Measurements from ENCODE around the gene PA2G4. TPM values are rescaled to one million over a fixed set of nuclear protein-coding genes. Genes with fewer than 3 reads are reported as not detected.
A peak's percentile ranks its signal among the peaks of the same experiment; 100 is the strongest.

PA2G4 gene
- polyA plus RNA-seq, 2 of the 4 experiments (the other 2 are of a cell fraction), result 415 to 717 TPM

DNA sequence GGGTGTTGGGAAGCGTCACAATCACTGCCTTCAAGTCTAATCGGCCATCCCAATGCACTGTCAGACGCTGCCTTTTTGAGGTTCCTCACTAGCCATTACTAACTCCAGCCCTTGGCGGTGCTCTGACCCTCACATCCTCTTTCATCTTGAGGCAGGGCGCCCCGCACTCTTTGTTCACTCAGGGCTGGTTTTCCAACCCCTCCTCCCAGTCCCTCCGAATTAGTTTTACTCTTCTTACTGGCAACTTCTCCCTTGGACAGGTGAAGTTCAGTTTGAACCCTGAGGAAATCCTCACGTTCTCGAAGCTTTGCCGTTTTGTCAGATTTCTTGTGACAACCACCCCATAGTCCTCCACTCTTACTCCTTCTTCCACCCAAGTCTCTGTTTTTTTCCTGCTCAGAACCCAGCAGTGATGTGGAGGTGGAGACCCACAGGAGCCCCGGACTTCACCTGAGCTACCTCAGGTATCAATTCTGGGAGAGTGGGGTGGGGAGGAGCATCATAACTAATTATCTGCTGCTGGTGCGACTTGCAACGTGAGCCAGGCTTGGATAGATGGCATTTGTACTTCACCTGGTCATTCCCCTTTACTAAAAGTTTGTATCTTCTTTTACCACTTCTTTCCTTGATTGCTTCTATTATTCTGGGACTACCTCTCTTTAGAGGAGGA lies 14.5 kb downstream of the PA2G4 start:
- TF ChIP-seq EP300 (IDR thresholded peaks at IDR 0.05), result no peak
- no peak for TF ChIP-seq CHD2 (IDR thresholded peaks at IDR 0.05; ENCODE audit: low read length, partially characterized antibody)
- TF ChIP-seq GATA3 (IDR thresholded peaks at IDR 0.05; ENCODE audit: borderline replicate concordance), result no peak
- TF ChIP-seq MAZ (IDR thresholded peaks at IDR 0.05; ENCODE audit: borderline replicate concordance, low read depth, low read length), result no peak
- no peak for TF ChIP-seq ZFP36 (IDR thresholded peaks at IDR 0.05; ENCODE audit: borderline replicate concordance, partially characterized antibody)
- TF ChIP-seq ZNF302 (CRISPR knock-in tag; IDR thresholded peaks at IDR 0.05), result no peak
- TF ChIP-seq CEBPB (IDR thresholded peaks at IDR 0.05), result no peak
- TF ChIP-seq CHD4 (IDR thresholded peaks at IDR 0.05; ENCODE audit: borderline replicate concordance), result no peak
- no peak for TF ChIP-seq JUN (IDR thresholded peaks at IDR 0.05)
- TF ChIP-seq KDM1A (IDR thresholded peaks at IDR 0.05; ENCODE audit: low read depth), result no peak
- TF ChIP-seq, protein P1, sequence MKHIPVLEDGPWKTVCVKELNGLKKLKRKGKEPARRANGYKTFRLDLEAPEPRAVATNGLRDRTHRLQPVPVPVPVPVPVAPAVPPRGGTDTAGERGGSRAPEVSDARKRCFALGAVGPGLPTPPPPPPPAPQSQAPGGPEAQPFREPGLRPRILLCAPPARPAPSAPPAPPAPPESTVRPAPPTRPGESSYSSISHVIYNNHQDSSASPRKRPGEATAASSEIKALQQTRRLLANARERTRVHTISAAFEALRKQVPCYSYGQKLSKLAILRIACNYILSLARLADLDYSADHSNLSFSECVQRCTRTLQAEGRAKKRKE (CRISPR knock-in tag; IDR thresholded peaks at IDR 0.05; ENCODE audit: low read depth), result no peak
- no peak for TF ChIP-seq HDAC2 (IDR thresholded peaks at IDR 0.05)
- TF ChIP-seq BHLHE40 (IDR thresholded peaks at IDR 0.05; ENCODE audit: low read depth, low read length), result no peak
- no peak for TF ChIP-seq TP53 (CRISPR knock-in tag; IDR thresholded peaks at IDR 0.05)
- TF ChIP-seq, protein P2, sequence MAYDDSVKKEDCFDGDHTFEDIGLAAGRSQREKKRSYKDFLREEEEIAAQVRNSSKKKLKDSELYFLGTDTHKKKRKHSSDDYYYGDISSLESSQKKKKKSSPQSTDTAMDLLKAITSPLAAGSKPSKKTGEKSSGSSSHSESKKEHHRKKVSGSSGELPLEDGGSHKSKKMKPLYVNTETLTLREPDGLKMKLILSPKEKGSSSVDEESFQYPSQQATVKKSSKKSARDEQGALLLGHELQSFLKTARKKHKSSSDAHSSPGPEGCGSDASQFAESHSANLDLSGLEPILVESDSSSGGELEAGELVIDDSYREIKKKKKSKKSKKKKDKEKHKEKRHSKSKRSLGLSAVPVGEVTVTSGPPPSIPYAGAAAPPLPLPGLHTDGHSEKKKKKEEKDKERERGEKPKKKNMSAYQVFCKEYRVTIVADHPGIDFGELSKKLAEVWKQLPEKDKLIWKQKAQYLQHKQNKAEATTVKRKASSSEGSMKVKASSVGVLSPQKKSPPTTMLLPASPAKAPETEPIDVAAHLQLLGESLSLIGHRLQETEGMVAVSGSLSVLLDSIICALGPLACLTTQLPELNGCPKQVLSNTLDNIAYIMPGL (CRISPR knock-in tag; IDR thresholded peaks at IDR 0.05; ENCODE audit: borderline replicate concordance), result no peak
- TF ChIP-seq FOSB (CRISPR knock-in tag; IDR thresholded peaks at IDR 0.05), result no peak
- TF ChIP-seq, protein P3, sequence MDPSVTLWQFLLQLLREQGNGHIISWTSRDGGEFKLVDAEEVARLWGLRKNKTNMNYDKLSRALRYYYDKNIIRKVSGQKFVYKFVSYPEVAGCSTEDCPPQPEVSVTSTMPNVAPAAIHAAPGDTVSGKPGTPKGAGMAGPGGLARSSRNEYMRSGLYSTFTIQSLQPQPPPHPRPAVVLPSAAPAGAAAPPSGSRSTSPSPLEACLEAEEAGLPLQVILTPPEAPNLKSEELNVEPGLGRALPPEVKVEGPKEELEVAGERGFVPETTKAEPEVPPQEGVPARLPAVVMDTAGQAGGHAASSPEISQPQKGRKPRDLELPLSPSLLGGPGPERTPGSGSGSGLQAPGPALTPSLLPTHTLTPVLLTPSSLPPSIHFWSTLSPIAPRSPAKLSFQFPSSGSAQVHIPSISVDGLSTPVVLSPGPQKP (IDR thresholded peaks at IDR 0.05; ENCODE audit: low read depth, low read length), result no peak
- H3K4me3 ChIP-seq, result peak overlapping the region; percentile 71
- POLR2A ChIA-PET, result interaction anchor here (0.5 to 5.5 kb wide), 15 partner anchors 7 to 367 kb away, joined by 3 to 77 read pairs (median 7); partner anchors contain the start of genes DNAJC14, ERBB3, ESYT1 and MYL6
- FAIRE-seq (no peak), DNase-seq (ENCODE audit: low read depth in 1 of 2, low spot score in 1 of 2) (no peak), ATAC-seq (peak; percentile 38 to 45; a peak in 5 of 6 replicates)
- H3K9me3 ChIP-seq, result no peaks in the 10 kb centered on the region
- peak overlapping the region; percentile 81 to 91 for H3K27ac ChIP-seq
- H3K4me2 ChIP-seq, result peak overlapping the region; percentile 95
- 3% methylated on average over 13 of the region's 13 CpGs for WGBS (ENCODE audit: missing lambda C conversion rate)
- CTCF ChIA-PET, result interaction anchor here (0.6 to 15.7 kb wide), 37 partner anchors 8 to 518 kb away, joined by 3 to 204 read pairs (median 5); partner anchors contain the start of genes ANKRD52, COQ10A, ESYT1 and MYL6B
- H3K4me1 ChIP-seq, result peaks cover 20% of the 10 kb centered on the region

DNA sequence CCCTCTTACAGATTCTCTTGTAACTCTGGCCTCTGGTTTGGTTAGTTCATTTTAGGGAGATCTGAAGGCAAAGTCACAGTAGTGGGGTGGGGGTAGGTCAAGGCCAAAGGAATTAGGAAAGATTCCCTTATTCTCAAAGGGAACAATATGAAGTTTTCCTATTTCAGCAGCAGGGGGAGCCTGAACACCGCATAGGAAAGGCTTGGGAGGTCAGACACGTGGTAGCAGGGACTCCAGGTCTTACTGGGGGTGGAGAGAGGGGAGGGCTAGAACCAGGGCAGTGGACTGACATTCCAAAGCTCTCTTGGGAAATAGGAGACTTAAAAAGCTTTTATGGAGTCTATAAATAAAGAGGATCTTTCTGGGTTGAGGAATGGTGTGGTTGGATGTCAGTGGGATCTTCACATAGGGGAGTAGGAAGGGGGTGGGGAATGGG lies 15.0 kb downstream of the PA2G4 start:
- DNase-seq (ENCODE audit: low read depth in 1 of 2, low spot score in 1 of 2), result peak; percentile 94 to 95
- Histone ChIP-seq H3K4me2 (peak overlapping the region; percentile 95), H3K4me3 (peak overlapping the region; percentile 71; the same call in 2 of the 3 replicates), H3K4me1 (peaks cover 20% of the 10 kb centered on the region), H3K27ac (peak overlapping the region; percentile 81 to 91), H3K9me3 (no peaks in the 10 kb centered on the region)
- ATAC-seq, result peak; percentile 48 to 57
- FAIRE-seq, result no peak
- CTCF ChIA-PET, result interaction anchor here (0.6 to 15.7 kb wide), 47 partner anchors 8 to 380 kb away, joined by 3 to 204 read pairs (median 5); partner anchors contain the start of genes ANKRD52, COQ10A, ESYT1 and MYL6B
- WGBS (ENCODE audit: missing lambda C conversion rate), result 0% methylated on average over 2 of the region's 2 CpGs
- POLR2A ChIA-PET, result interaction anchor here (3.4 to 5.5 kb wide), 3 partner anchors 9 to 70 kb away, joined by 36 to 77 read pairs (median 40); partner anchors contain the start of genes ESYT1, PA2G4 and SMARCC2
- TF ChIP-seq MYC (IDR thresholded peaks at IDR 0.05; ENCODE audit: borderline replicate concordance, low read length), result peak; percentile 98
- no peak for TF ChIP-seq HOXB13 (CRISPR knock-in tag; IDR thresholded peaks at IDR 0.05; ENCODE audit: low read depth)
- TF ChIP-seq, protein P4, sequence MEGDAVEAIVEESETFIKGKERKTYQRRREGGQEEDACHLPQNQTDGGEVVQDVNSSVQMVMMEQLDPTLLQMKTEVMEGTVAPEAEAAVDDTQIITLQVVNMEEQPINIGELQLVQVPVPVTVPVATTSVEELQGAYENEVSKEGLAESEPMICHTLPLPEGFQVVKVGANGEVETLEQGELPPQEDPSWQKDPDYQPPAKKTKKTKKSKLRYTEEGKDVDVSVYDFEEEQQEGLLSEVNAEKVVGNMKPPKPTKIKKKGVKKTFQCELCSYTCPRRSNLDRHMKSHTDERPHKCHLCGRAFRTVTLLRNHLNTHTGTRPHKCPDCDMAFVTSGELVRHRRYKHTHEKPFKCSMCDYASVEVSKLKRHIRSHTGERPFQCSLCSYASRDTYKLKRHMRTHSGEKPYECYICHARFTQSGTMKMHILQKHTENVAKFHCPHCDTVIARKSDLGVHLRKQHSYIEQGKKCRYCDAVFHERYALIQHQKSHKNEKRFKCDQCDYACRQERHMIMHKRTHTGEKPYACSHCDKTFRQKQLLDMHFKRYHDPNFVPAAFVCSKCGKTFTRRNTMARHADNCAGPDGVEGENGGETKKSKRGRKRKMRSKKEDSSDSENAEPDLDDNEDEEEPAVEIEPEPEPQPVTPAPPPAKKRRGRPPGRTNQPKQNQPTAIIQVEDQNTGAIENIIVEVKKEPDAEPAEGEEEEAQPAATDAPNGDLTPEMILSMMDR (IDR thresholded peaks at IDR 0.05), result peak; percentile 80
- peak; percentile 55 for TF ChIP-seq SMC3 (IDR thresholded peaks at IDR 0.05)
- TF ChIP-seq MAZ (IDR thresholded peaks at IDR 0.05; ENCODE audit: borderline replicate concordance, low read depth, low read length), result no peak
- TF ChIP-seq NFE2L2 (conservative IDR thresholded peaks at IDR 0.05; ENCODE audit: low read length), result no peak
- no peak for TF ChIP-seq ZNF302 (CRISPR knock-in tag; IDR thresholded peaks at IDR 0.05)
- no peak for TF ChIP-seq ZFP36 (IDR thresholded peaks at IDR 0.05; ENCODE audit: borderline replicate concordance, partially characterized antibody)
- no peak for TF ChIP-seq JUN (IDR thresholded peaks at IDR 0.05)
- TF ChIP-seq RFX5 (IDR thresholded peaks at IDR 0.05), result no peak
- TF ChIP-seq HOXA7 (CRISPR knock-in tag; IDR thresholded peaks at IDR 0.05), result no peak
- no peak for TF ChIP-seq PHF8 (IDR thresholded peaks at IDR 0.05; ENCODE audit: borderline replicate concordance, low read depth)
- TF ChIP-seq HEYL (CRISPR knock-in tag; IDR thresholded peaks at IDR 0.05), result no peak
- no peak for TF ChIP-seq TP53 (CRISPR knock-in tag; IDR thresholded peaks at IDR 0.05)
- no peak for TF ChIP-seq KDM1A (IDR thresholded peaks at IDR 0.05; ENCODE audit: low read depth)
- TF ChIP-seq EHF (CRISPR knock-in tag; IDR thresholded peaks at IDR 0.05), result no peak
- TF ChIP-seq ESRRA (IDR thresholded peaks at IDR 0.05; ENCODE audit: borderline replicate concordance, low read length), result no peak
